Measurements from ENCODE around the gene CACNA2D3.

DNA sequence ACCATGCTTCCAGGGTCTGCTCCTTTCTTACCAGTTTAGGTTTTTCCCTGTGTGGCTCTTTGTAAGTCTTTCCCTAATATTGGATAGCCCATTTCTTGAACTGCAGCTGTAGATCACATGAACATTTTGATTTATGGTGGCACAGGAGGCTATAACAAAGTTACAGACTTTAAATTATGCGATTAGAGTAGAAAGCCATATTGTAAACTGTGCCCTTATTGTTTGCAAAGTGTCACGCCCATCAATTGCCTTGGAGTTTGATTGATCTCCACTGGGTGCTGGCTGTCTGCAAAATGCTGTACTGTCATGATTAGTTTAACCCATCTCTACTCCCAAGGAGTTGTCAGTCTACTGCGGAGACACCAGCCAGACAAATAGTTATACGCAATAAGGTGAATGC lies 110.3 kb downstream of the CACNA2D3 start:
- TF ChIP-seq, protein P1, sequence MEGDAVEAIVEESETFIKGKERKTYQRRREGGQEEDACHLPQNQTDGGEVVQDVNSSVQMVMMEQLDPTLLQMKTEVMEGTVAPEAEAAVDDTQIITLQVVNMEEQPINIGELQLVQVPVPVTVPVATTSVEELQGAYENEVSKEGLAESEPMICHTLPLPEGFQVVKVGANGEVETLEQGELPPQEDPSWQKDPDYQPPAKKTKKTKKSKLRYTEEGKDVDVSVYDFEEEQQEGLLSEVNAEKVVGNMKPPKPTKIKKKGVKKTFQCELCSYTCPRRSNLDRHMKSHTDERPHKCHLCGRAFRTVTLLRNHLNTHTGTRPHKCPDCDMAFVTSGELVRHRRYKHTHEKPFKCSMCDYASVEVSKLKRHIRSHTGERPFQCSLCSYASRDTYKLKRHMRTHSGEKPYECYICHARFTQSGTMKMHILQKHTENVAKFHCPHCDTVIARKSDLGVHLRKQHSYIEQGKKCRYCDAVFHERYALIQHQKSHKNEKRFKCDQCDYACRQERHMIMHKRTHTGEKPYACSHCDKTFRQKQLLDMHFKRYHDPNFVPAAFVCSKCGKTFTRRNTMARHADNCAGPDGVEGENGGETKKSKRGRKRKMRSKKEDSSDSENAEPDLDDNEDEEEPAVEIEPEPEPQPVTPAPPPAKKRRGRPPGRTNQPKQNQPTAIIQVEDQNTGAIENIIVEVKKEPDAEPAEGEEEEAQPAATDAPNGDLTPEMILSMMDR (IDR thresholded peaks at IDR 0.05) = no peak
- no peak for TF ChIP-seq POLR2AphosphoS5 (IDR thresholded peaks at IDR 0.05)

Measured in transverse colon (tissue), 4 donors.